ENCODE data around the gene THAP6.

- TF ChIP-seq POLR2A (IDR thresholded peaks at IDR 0.05) (no peak), CTCF (IDR thresholded peaks at IDR 0.05 in 8 of 11, conservative IDR thresholded peaks at IDR 0.05 in 3 of 11) (no peak)
Observed at GRCh38 chr4:75502671-75503070, 11.6 kb upstream of the THAP6 start.
